AG08395 (cell line): Measurements from ENCODE around the gene ATPAF1.
A peak's percentile ranks its signal among the peaks of the same experiment; 100 is the strongest.

Experiments
- DNase-seq: peaks from one replicate; pipeline ENCODE4 v3.0.0; 2012; ENCODE audit warnings: mixed read lengths, low spot score

The ATPAF1 gene

DNA sequence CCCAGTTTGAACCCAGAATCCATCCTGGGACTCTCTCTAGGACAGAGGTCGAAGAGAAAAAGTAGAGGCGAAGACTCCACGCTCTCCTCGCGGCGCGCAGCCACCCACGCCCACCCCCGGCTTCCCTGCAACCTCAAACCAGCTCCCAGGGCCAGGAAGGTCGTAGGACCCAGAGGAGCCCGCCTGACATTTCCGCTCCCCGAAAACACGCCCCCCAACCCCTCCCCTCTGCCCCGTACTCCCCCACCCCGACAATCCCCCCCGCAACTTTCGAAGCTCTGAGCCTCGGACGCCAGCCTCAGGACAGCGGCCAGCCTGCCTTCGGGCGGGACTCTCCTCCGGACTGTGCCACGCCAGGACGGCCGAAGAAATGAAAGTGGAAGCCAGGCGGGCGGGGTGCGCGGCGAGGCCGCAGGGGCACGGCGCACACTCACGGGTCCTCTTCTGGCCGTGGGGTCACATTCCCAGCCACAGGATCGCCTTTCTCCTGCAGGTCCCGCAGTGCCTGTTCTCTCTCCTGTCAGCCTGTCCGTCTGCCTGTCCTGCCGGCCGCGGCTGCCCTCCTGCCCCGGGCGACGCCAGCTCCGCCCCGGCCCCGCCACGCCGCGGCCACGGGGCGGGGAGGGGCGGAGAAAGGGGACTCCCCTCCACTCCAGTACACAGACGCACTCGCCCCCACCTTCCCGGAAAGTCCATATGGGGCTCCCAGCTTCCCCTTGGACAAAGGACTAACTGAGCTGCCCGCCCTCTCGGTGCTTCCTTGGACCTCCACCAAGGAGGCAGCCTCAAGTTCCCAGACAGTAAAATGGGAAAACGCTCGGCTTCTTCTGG lies 51.7 kb downstream of the ATPAF1 start, which contains the start of gene MOB3C:
Gene MOB3C (minus strand): TSS at position 535 of the 831 bp plus-strand sequence. CDS start 3,490 bp downstream, outside the sequence.
- peak; percentile 92 for DNase-seq

DNA sequence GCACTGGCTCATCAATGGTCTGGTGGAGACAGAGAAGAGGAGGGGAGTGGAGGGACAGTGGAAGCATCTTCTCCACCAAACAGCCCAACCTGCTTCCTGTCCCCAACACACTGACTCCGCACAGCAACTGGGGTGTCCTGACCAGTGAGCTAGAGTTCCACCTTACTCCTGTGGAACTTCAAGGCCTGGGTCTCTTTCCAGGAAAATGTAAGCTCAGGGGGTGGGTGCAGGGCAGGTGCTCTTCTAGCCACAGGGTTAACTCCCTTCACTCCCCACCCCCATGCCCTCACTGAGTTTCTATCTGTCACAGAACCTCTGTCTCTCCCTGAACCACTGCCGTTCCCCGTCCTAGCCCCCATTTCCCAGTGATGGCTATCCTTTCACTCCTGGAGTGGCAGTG lies 52.4 kb downstream of the ATPAF1 start:
- no peak for DNase-seq

DNA sequence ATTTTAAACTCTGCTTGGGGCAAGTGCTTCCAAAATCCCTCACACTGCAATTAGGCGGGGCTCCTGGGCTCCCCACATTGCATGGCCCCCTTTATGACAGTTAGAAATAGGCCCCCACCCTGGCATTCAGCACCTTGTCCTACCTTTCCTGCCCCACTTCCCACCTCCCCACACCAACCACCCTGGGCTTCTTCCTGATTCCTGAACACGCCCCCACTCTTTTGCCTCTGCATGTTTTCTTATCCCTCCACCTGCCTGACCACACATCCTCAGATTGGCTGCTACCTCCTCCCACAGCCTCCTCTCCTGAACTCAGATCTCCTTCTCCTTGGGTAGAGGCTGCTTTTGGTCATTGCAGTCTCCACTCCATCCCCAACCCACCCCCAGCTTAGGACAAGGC lies 53.1 kb downstream of the ATPAF1 start:
- no peak for DNase-seq

DNA sequence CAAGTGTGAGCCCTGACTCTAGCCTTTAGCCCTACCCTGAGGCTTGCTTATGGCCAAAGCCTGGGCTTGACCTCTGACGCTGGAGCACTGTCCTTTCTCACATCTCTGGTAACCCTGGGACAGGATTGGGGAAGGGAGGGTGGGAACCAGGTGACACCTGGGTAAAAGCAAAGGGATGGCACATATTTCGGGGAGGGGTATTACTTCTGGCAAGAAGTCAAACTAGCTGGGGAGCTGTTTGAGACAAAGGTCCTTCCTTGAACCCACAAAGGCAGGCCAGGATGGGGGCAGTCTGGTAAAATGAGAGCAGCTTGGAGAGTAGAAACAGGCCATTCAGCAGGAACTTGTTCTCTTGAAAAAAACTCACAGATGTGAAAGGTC lies 53.6 kb downstream of the ATPAF1 start:
- no peak for DNase-seq

DNA sequence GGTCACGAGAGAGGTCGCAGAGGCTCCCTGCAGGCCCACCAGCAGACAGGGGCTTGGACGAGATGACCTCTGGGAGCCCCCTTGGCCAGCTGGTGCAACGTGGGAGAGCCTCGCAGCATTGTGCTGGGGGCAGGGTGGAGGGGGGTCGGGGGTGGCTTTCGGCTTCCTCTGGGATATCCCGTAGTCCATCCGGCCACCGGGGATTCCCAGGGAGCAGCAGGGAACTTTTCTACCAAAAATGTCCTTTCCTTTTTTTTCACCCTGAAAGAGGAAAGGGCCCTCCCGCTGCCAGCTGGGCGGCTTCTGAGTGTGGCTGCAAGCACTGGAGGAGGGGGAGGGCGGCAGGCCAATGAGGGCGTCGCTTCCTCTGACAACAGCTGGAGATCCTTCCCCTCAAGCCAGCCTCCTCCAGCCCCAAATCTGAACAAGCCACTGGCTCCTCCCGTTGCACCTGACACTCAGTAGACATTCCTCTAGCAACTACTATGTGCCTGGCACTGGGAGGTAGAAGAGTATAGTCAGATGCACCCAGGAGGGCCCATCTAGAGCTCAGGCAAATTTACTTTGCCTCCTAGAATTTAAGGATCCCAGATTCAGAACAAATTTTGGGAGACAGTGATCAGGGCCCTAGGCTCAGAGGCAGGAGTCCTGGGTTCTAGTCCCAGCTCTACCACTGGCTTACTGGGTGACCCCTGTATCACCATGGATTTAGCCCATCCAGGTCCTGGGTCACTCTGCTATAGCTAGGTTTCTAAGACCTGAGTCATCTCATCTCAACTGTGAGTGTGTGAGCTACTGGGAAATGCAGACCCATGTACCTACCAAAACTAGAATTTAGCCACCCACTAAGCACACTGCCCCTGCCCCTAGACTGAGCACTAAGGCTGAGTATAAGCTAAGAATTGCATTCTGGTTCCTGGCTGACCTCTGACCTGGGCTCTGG lies 54.2 kb downstream of the ATPAF1 start:
- DNase-seq = peak; percentile 77

DNA sequence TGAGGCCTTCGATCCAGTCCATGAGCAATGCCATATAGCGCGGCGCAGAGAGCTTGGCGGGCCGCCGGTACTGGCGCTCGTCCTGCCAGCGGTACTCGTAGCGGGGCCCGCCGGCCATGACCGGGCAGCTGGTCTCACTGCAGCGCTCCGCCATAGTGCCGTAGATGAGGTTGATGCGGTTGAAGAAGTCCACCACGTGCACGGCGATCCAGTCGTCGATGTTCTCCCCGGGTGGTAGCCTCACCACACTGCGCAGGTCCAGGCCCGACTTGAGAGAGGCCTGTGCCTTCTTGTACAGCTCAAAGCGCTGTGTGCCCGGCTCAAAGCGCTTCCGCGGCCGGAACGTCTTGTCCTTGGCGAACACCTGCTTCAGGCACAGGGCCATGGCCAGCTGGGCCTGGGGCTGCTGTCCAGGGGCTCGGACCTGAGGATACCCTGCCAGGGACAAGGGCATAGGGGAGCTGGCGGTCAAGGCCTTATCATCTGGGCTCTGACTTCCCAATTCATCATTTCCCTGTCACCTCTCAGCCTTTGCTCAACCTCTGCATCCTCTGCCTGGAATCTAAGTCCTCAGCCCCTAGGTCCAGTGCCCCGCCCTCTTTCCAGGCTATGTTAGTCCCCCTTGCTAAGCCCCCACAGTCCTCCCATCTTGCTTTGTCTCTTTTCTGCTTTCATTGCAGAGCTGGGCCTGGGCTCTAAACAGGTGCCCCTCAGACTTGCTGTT lies 55.1 kb downstream of the ATPAF1 start:
- no peak for DNase-seq

DNA sequence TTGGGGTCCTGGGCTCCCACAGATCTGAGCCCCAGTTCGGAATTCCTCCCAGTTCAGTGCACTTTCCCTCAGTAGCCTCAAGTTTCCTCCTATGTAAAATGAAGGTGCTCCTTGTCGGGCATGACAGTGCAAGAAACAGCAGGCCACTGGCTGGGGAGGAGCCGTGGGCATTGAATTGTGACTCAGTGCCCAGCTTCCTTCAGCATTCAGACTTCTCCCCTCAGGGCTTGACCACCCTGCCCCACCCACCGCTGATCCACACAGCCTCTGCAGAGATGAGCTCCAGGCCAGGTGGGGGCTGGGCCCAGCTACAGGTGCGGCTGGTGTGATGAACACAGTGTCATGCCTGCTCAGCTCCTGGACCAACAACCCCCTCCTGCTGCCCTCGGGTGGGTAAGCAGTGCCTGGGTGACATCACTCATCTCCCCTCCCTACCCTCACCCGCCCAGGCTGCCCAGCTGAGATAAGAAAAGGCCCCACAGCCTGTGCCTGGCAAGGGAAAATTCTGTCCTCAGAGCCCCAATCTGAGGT lies 56.4 kb downstream of the ATPAF1 start:
- DNase-seq = no peak

DNA sequence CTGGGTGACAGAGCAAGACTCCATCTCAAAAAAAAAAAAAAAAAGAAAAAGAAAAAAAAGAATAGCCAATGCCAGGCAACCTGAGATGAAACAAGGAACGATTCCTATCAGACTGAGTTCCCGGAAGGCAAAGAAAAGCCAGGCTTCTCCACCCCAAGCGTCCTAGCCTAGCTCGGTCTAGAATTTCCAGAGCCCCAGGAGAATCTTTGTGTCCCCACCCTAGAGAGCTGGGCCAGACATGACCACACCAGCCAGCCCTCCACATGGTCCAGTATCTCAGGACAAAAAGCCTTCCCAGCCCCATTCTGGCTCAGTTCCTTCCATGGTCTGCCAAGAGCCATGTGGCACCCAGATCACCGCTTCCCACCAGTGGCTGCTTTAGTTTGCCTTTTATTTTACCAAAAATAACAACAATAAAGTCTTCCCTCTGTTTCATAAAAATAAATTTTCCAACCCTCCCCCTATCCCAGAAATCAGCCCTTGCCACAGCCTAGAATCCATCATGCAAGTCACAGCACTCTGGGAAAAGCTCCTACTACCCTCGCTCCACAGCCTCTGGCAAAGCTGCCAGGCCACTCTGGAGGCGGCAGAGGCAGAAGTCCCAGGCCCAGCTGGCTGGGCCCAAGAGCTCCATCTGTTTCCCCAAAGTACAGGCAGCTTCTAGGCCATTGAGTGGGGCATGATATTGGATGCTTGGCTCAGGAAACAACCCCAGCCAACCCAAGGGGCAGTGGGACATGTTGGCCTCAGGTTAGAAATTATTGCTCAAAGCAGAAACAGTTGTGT lies 60.6 kb downstream of the ATPAF1 start:
- no peak for DNase-seq

DNA sequence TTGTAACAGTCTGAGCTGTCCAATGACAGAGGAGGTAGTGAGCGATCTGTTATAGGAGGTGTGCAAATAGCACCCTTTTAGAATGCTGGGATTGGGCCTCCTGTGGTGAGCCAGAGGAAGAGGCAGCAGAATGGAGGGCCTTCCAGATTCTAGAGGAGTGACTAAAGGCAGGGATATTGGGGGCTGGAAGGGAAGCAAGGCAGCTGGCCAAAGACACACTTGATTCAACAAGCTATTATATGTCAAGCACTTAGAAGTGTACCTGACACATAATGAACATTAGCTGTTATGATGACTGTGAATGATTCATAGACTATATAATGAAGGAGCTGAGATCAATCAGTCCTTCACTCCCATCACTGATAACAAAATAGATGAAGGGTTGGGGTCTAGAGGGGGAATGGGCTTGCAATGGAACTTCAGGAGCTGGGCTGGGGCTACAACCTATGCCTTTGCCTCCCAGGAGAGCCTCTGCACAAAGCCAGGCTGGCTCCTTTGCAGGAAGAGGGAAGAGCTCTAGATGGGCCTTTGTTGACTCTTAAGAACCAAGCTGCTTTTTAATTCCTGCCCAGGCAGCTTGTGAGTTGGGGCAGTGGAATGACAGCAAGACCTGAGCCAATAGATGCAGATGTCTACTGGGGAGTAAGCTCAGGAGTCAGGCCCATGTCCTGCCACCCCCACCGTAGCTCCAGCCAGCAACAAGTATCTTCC lies 61.8 kb downstream of the ATPAF1 start:
- no peak for DNase-seq

DNA sequence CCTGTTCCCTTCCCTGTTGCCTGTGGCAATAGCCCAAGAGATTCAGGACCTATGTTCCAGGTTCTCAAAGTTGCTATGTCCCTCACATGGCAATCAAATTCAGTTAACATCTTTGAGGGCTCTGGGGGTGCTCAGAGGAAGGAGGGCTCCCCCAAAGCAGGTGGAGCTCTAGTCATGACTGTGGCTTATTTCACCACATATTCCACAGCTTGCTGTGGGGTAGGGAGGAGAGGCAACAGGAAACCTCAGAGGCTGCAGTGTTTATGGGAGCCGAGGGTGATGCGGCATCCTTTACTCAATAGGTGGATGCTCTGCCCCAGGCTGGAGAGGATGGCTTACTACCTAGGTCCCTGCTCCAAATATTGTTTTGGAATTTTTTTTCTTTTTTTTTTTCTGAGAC lies 62.9 kb downstream of the ATPAF1 start:
- DNase-seq = no peak

DNA sequence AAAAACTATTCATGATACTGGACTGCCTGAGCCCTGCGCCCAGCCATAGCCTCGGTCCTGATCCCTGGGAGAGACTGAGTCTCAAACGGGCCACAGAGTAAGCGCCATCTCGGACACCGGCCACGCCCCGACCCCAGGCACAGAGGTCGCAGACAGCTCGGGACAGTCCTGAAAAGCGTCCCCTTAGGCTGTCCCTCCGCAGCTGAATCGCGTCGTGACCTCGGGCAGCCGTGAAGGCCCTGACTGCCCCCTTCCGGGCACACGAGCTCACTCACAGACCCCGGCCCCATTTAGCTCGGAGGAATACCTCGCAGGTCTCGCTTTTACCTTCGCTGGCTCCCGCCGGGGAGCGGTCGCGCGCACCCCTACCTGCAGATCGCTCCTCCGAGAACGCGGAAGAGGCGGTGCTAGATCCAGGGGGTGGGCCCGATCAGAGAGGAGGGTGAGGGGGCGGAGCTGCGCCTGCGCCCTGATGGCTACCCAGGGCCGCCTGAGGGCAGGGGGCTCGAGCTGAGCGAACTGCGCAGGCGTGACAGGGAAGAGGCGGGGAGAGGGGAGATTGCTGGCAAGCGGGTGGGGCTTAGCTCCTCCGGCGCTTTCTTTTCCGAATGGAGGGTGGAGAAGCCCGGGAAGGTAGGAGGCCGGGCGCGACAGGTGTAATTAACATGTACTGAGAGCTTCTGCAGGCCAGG lies 64.2 kb downstream of the ATPAF1 start, which contains the start of gene MKNK1:
Gene MKNK1 (minus strand): TSS at position 411 of the 692 bp plus-strand sequence. CDS start 20,941 bp downstream, outside the sequence.
- peak; percentile 100 for DNase-seq

DNA sequence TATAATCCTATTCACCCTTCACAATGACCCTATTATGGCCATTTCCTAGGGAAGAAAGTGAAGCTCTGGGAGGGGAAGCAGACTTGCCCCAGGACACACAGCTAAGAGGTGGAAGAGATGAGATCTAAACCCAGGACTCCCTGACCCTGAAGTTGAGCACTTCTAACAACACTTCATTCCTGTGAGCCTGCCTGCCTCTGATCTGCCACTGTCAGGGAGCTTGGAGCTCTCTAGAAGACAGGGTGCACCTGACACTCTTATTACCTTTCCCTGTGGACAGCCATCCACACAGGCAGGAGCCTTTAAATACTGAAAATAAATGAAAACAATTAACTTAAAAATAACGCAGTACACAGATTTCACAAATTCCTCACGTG lies 64.7 kb downstream of the ATPAF1 start:
- DNase-seq = no peak

DNA sequence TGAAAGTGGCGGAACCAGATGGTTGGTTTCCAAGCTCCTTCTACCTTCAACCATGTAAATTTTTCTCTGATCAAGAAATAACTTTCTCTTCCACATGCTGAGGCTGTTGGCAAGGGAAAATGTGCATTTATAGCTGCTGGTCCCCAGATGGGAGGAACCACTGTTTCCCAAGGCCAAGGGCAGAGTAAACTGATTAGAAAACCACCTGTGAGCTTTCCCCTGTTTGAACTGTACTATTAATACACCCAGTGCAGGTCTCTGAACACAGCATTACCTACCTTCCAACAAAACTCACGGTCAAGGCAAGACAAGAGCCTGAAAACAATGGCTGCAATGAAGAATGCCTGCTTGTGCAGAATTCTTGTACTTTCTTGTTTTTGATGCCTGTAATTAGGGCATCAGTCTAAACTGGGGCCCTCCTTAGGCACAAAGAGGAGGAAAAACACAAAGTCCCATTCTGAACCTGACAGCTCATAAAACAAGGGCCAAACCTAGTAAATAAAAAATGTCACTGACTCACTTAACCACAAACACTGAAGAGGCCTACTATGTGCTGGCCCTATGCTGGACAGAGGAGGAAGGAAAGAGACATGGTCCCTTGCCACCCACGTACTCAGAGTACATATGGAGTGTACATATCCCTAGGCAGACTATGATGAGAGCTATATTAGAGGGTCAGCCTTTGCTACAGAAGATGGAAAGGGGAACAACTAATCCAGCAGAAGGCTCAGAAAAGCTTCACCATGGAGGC lies 66.7 kb downstream of the ATPAF1 start:
- DNase-seq = no peak

DNA sequence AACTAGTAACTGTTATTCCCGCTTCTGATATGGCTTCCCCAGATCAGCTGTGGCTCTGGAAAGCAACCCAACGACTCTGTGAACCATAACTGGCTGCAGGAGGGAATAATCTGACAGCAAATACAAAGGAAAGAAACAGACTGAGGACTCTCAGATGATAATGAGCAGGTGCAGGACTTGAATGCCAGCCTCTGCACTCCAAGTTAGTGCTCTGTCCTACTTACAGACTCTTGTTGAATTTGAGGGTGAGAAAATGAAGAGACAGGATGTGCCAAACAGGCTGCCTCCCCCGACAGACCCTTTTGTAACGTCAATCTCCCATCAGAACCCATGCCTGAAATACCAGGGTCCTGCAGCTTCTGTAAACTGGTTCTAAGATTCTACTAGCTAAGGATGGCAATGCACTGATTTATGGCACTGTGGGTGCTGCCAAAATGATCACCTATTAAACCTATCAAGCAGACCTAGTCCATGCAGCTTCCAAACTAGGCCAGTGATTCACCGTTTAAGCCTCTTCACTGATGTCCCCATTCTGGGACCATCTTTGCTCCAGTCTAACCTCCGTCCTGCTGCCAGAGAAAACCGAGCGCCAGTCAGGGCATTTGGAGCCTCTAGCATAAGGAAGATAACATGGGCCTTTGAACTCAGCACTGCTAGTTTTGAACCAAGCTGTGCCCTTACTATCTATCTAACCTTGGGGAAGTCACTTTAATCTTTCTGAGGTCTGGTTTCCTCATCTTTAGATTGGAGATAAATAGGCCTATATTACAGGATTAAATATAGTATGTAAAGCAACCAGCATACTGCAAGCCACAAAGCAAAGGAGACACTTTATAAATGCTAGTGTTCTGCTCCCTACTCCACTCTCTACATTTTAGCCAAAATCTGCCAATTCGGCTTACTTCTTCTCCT lies 68.8 kb downstream of the ATPAF1 start:
- DNase-seq = no peak

DNA sequence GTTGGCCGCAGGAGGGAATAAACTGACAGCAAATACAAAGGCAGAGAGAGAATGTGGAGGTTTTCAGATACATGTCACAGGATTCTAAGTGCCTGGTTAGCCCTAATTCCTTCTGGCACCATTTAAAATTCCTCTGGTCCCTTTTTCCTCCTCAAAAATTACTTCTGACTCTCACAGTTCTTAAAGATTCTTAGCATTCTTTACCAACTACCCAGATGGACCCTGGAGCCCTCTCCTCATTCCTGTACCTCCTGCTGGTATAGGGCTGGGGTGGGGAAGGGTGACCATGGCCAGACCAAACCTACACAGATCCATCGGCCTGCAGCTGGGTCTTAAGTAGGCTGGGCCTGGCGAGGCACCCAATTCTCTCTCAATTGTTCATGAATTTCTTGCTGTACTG lies 71.3 kb downstream of the ATPAF1 start:
- DNase-seq = no peak

DNA sequence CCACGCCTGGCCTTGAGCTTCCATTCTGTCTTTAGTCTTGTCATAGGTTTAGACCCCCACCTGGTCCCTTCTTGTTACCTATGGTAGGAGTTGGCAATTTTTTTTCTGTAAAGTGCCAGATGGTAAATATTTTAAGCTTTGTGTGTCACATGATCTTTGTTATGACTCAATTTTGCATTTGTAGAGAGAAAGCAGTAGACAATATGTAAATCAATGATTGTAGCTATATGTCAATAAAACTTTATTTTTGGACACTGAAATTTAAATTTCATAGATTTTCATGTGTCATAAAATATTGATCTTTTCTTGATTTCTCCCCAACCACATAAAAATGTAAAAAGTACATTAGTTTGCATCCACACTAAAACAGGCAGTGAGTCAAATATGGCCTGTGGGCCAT lies 72.1 kb downstream of the ATPAF1 start:
- DNase-seq = no peak

DNA sequence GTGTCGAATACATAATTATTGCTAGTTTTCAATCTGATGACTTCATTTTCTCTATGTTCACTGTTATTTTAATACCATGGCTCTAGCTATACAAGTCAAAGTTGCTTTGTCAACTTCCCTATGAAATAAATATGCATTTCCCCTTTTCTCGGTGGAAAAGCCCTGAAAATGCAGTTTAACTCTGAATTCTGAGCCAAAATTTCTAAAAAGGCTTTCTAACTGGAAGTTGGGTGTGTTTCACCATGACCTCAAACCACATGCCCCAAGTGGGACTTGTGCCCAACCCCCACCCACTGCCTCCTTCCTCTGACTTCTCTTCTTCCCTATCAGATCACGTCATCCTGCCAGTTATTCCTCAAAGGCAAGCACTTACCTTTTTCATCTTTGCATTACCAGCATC lies 73.0 kb downstream of the ATPAF1 start:
- DNase-seq = no peak

DNA sequence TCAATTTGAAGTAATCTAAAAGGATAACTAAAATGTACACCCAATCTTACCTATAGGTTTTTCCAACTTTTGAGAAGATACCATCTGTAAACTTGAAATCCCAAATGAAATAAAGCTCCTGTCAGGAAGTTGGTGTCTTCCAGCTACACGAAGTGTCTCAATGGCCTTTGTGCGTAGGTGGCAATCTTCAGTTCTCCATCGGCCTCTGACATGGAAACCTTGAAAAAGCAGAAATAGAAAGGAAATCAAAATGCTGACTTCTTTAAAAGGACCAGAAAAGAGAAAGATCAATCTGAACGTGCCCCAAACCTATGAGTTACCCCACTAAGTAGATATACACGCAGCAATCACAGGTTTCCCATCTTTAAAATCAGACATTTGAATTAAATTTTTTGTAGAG lies 74.1 kb downstream of the ATPAF1 start:
- DNase-seq = no peak
